ENCODE measurements around the gene KCNK4. TPM values are rescaled to one million over a fixed set of nuclear protein-coding genes. Genes with fewer than 3 reads are reported as not detected.
A peak's percentile ranks its signal among the peaks of the same experiment; 100 is the strongest.

The KCNK4 gene
- total RNA-seq, 1 experiment from 2014 or later: not detected

- no peak for DNase-seq (ENCODE audit: low read depth)
These were observed 22.1 kb upstream of the KCNK4 start for GRCh38 chr11:64268893-64269539.

GRCh38 chr11:64269540-64270220 is 21.4 kb upstream of the KCNK4 start:
- peak; percentile 100 for DNase-seq (ENCODE audit: low read depth)

GRCh38 chr11:64275031-64275800 is 15.9 kb upstream of the KCNK4 start:
- DNase-seq (ENCODE audit: low read depth): no peak

GRCh38 chr11:64275841-64276240 is 15.3 kb upstream of the KCNK4 start:
- no peak for DNase-seq (ENCODE audit: low read depth)

GRCh38 chr11:64276653-64277431 is 14.3 kb upstream of the KCNK4 start:
- DNase-seq (ENCODE audit: low read depth): peak; percentile 87

- DNase-seq (ENCODE audit: low read depth): no peak
These were observed 12.4 kb upstream of the KCNK4 start for GRCh38 chr11:64278576-64279190.

- no peak for DNase-seq (ENCODE audit: low read depth)
These were observed 8.9 kb upstream of the KCNK4 start for GRCh38 chr11:64281957-64282770.

- DNase-seq (ENCODE audit: low read depth): no peak
These were observed 8.0 kb upstream of the KCNK4 start for GRCh38 chr11:64283092-64283491.

GRCh38 chr11:64284048-64284961 is 6.8 kb upstream of the KCNK4 start, which contains the start of gene BAD:
Gene BAD (minus strand): TSS chr11:64284665. CDS start chr11:64284368, 297 bp downstream.
- DNase-seq (ENCODE audit: low read depth): peak; percentile 90

GRCh38 chr11:64284962-64285884 is 5.9 kb upstream of the KCNK4 start, which contains the start of gene GPR137:
Gene GPR137 (plus strand): TSS chr11:64285848. CDS start chr11:64286525, 677 bp downstream.
- peak; percentile 73 for DNase-seq (ENCODE audit: low read depth)

GRCh38 chr11:64285885-64286800 is 5.0 kb upstream of the KCNK4 start:
- DNase-seq (ENCODE audit: low read depth): no peak

- DNase-seq (ENCODE audit: low read depth): no peak
These were observed 4.3 kb upstream of the KCNK4 start for GRCh38 chr11:64286801-64287159.

- no peak for DNase-seq (ENCODE audit: low read depth)
These were observed 3.3 kb upstream of the KCNK4 start for GRCh38 chr11:64287676-64288352.

- no peak for DNase-seq (ENCODE audit: low read depth)
These were observed 2.8 kb upstream of the KCNK4 start for GRCh38 chr11:64288353-64288750.

GRCh38 chr11:64289002-64289564 is 2.0 kb upstream of the KCNK4 start:
- DNase-seq (ENCODE audit: low read depth): no peak

All from RPMI7951 (cell line).